NCI-H526 treated with DMSO at 0.1 percent for 48 hours (cell line): ENCODE measurements around the gene SURF6.
"Not testable (repeated sequence)": the region's sequence is repeated elsewhere in the genome, so short reads cannot be mapped to it uniquely, and the experiment has no call there.

Experiments used
- DNase-seq: peaks from one replicate; lab custom pipeline; 2025; lab: John Stamatoyannopoulos, UW

The SURF6 gene

GRCh38 chr9:133285252-133285775 is 50.7 kb downstream of the SURF6 start:
- DNase-seq = no peak

- DNase-seq = no peak
Measured at GRCh38 chr9:133284362-133284761, 51.6 kb downstream of the SURF6 start.

- DNase-seq = not testable (repeated sequence)
Measured at GRCh38 chr9:133283255-133284032, 52.5 kb downstream of the SURF6 start.

- no peak for DNase-seq
Measured at GRCh38 chr9:133282464-133283238, 53.3 kb downstream of the SURF6 start.

GRCh38 chr9:133280392-133280791 is 55.6 kb downstream of the SURF6 start:
- no peak for DNase-seq
